Measurements from ENCODE around the gene APBA2. TPM values are rescaled to one million over a fixed set of nuclear protein-coding genes. Genes with fewer than 3 reads are reported as not detected.

Gene APBA2
- total RNA-seq, 4 donors from 2014 or later, result 7.2 to 33.8 (median 8.8) TPM

GRCh38 chr15:29067949-29068348 is 182.2 kb downstream of the APBA2 start:
- Histone ChIP-seq H3K36me3 (no peaks in the 10 kb centered on the region), H3K27ac (no peak overlapping the region), H3K27me3 (no peaks in the 10 kb centered on the region), H3K4me1 (no peaks in the 10 kb centered on the region), H3K9me3 (no peaks in the 10 kb centered on the region), H3K4me3 (no peak overlapping the region)
- TF ChIP-seq, protein P1, sequence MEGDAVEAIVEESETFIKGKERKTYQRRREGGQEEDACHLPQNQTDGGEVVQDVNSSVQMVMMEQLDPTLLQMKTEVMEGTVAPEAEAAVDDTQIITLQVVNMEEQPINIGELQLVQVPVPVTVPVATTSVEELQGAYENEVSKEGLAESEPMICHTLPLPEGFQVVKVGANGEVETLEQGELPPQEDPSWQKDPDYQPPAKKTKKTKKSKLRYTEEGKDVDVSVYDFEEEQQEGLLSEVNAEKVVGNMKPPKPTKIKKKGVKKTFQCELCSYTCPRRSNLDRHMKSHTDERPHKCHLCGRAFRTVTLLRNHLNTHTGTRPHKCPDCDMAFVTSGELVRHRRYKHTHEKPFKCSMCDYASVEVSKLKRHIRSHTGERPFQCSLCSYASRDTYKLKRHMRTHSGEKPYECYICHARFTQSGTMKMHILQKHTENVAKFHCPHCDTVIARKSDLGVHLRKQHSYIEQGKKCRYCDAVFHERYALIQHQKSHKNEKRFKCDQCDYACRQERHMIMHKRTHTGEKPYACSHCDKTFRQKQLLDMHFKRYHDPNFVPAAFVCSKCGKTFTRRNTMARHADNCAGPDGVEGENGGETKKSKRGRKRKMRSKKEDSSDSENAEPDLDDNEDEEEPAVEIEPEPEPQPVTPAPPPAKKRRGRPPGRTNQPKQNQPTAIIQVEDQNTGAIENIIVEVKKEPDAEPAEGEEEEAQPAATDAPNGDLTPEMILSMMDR (IDR thresholded peaks at IDR 0.05), result no peak
- no peak for TF ChIP-seq POLR2A (IDR thresholded peaks at IDR 0.05)
- DNase-seq, result no peak

DNA sequence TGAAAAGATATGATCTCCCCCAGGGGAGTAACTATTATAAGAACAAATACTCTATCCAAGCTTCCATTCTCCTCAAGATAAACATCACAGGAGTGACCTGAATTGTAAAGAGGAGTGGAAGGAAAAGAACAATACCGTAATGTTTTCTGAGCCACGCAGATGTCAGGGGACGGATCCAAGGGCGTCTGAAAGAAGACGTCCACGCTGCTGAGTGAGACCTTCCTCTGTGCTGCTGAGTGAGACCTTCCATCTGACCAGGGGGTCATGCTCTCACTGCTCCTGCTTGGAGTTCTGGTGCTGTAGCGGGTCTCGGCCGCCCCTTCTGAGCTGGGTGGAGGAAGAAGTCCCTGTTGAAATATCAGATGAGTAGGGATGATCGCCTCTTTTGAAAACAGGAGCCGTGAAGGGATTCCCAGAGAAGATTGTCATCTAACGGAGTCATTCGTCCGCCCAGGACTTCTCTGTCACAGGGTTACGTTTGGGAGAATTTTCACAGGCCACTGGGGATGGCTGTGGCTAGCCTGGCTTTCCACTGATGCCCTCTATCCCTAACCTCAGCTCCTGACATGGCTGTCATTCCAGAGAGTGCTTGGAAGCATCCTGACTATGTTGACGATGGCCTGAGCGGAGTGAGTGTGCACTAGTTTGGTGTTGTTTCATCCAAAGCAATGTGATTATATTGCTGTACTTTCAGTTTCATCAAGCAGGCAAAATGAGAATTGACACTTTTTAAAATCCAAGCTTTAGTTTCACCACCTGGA is 184.9 kb downstream of the APBA2 start:
- H3K27me3 ChIP-seq, result no peaks in the 10 kb centered on the region
- no peak overlapping the region for H3K4me3 ChIP-seq
- no peak for DNase-seq
- H3K36me3 ChIP-seq, result no peaks in the 10 kb centered on the region
- H3K4me1 ChIP-seq, result no peaks in the 10 kb centered on the region
- H3K9me3 ChIP-seq, result no peaks in the 10 kb centered on the region
- H3K27ac ChIP-seq, result no peak overlapping the region
- TF ChIP-seq, protein P1 (IDR thresholded peaks at IDR 0.05), result no peak
- no peak for TF ChIP-seq POLR2A (IDR thresholded peaks at IDR 0.05)

DNA sequence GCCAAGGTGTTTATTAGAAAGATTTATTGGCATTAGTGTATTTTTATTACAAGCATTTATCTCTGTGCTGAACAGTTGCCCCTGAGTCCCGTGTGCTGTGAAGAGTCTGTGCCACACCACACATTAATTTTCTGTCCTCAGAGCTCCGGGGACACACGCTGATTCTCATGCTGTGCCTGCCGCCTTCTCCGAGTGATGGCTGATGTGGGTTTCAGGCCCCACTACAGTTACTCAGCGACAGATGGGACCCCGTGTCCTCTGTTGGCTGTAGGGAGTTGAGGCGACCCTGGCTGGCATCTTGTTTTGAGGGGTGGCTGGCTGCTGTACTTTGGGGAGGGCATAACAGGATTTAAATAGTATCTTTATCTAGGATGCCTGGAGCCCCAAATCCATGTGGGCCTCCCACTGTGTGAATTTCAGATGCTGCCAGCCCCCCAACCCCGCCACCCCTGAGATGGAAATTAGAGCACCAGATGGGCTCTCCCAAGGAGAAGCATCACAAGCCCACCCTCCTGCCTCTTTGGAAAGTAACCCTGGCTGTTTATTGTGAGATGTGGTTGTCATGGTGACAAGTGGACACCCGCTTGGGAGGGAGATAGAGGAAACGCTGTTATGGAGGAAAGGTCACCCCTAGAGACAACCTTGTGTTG is 185.6 kb downstream of the APBA2 start:
- Histone ChIP-seq H3K9me3 (no peaks in the 10 kb centered on the region), H3K4me1 (no peaks in the 10 kb centered on the region), H3K27ac (no peak overlapping the region), H3K27me3 (no peaks in the 10 kb centered on the region), H3K36me3 (no peaks in the 10 kb centered on the region), H3K4me3 (no peak overlapping the region)
- no peak for TF ChIP-seq POLR2A (IDR thresholded peaks at IDR 0.05)
- TF ChIP-seq, protein P1 (IDR thresholded peaks at IDR 0.05), result no peak
- DNase-seq, result no peak

DNA sequence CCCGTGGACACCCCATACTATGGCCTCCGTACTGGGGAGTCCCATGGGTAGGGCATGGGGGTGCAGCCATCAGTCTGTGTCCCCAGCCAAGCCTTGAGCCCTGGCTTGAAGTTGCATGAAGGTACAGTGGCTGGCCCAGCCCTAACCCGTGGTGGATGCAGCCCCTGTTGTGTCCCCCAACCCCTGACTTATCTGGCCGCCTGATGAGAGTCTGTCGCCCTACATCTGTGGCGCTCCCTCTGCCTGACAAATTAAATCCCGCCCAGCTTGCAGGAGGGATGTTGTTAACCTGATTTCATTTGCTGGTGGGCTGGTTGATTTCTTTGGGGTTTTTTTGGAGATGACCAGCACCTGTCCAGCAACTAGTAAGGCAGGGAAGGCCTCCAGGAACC is 186.1 kb downstream of the APBA2 start:
- Histone ChIP-seq H3K4me1 (no peaks in the 10 kb centered on the region), H3K4me3 (no peak overlapping the region), H3K27me3 (no peaks in the 10 kb centered on the region), H3K36me3 (no peaks in the 10 kb centered on the region), H3K9me3 (no peaks in the 10 kb centered on the region), H3K27ac (no peak overlapping the region)
- TF ChIP-seq POLR2A (IDR thresholded peaks at IDR 0.05), result no peak
- TF ChIP-seq, protein P1 (IDR thresholded peaks at IDR 0.05), result no peak
- no peak for DNase-seq

GRCh38 chr15:29072444-29072843 is 186.7 kb downstream of the APBA2 start:
- TF ChIP-seq, protein P1 (IDR thresholded peaks at IDR 0.05), result no peak
- no peak for TF ChIP-seq POLR2A (IDR thresholded peaks at IDR 0.05)
- no peaks in the 10 kb centered on the region for H3K9me3 ChIP-seq
- no peaks in the 10 kb centered on the region for H3K27me3 ChIP-seq
- no peaks in the 10 kb centered on the region for H3K4me1 ChIP-seq
- no peaks in the 10 kb centered on the region for H3K36me3 ChIP-seq
- no peak overlapping the region for H3K4me3 ChIP-seq
- no peak overlapping the region for H3K27ac ChIP-seq
- DNase-seq, result no peak
